Coronary artery (tissue), 2 donors: ENCODE results near the gene LIX1.

Source experiments
- DNase-seq: peaks from one replicate; pipeline ENCODE4 v3.0.0-alpha.2; 2017; ENCODE audit warnings: low spot score
- H3K27ac ChIP-seq, 2 donors: fragments of 200-600 bp; sonication (generic); one replicate each; pipeline ENCODE4 v1.5.1; 2016 to 2019
- H3K4me3 ChIP-seq: fragments of 200-600 bp; sonication (generic); 2 replicates; pipeline ENCODE4 v1.5.1; 2016; ENCODE audit warnings: mild to moderate bottlenecking, moderate library complexity
- TF ChIP-seq, protein P1 (sequence below): fragments of 200-600 bp; sonication (generic); IDR thresholded peaks from one replicate; pipeline ENCODE4 v1.5.1; 2019; ENCODE audit warnings: antibody characterized with exemption

Gene LIX1

DNA sequence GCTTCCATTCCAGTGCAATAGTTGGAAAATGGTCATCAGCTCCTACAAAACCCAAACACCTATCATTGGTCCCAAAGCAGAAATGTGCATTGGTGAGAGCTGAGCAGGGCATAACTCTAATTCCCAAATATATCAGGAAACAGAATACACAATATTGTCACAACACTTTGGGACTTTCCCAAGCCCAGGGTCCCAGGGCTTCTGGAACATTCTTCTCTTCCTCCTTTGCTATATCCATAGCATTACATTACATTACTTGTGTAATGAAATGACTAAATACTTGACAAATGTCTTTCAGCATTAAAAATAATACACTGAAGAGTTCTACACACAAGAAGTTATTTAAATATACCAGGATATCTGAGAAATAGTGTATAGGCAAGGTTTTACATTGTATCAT, 45.6 kb downstream of the LIX1 start:
- no peak for DNase-seq

DNA sequence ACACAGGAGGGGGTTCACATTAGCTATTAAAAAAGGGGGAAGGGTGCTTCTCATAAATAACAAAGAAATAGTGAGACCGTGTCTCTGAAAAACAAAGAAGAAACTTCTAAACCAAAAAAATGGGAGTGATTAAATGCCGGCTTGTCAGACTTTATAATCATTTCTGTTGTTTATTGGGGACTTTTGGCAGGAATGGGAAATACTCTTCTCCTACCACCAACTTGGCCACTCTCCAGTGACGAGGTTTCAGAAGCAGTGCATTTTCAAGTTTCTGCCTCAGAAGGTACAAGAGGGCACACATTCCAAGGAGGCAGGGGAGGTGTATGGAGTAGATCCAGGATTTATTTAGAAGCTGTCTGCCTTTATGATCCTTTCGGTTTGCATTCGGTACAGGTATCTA, 46.2 kb downstream of the LIX1 start:
- H3K4me3 ChIP-seq, result no peak overlapping the region
- TF ChIP-seq, protein P1, sequence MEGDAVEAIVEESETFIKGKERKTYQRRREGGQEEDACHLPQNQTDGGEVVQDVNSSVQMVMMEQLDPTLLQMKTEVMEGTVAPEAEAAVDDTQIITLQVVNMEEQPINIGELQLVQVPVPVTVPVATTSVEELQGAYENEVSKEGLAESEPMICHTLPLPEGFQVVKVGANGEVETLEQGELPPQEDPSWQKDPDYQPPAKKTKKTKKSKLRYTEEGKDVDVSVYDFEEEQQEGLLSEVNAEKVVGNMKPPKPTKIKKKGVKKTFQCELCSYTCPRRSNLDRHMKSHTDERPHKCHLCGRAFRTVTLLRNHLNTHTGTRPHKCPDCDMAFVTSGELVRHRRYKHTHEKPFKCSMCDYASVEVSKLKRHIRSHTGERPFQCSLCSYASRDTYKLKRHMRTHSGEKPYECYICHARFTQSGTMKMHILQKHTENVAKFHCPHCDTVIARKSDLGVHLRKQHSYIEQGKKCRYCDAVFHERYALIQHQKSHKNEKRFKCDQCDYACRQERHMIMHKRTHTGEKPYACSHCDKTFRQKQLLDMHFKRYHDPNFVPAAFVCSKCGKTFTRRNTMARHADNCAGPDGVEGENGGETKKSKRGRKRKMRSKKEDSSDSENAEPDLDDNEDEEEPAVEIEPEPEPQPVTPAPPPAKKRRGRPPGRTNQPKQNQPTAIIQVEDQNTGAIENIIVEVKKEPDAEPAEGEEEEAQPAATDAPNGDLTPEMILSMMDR, result no peak
- no peak overlapping the region for H3K27ac ChIP-seq
- no peak for DNase-seq

More for the DNA sequence above, 45.6 kb downstream of the LIX1 start:
- Histone ChIP-seq H3K27ac (no peak overlapping the region), H3K4me3 (no peak overlapping the region)
- TF ChIP-seq, protein P1, result no peak

DNA sequence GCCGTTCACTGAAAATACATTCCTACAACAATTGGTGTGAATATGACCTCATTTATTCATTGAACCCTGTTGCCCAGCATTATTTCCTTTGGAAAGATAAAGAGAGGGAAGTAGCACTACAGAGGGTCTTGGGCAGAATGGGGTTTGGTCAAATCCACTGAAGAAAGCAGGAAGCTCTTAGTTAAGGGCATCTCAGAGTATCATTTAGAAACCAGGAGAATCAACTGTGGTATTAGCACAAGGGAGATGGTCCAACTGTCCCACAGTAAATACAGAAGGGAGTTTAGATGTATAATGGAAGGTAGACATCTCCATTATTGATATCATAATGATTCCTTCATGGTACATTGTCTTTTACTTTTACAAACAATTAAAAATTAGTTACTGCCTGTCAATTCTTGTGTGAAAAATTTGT, 47.1 kb downstream of the LIX1 start:
- DNase-seq, result no peak
- TF ChIP-seq, protein P1, result no peak
- Histone ChIP-seq H3K4me3 (no peak overlapping the region), H3K27ac (no peak overlapping the region)

DNA sequence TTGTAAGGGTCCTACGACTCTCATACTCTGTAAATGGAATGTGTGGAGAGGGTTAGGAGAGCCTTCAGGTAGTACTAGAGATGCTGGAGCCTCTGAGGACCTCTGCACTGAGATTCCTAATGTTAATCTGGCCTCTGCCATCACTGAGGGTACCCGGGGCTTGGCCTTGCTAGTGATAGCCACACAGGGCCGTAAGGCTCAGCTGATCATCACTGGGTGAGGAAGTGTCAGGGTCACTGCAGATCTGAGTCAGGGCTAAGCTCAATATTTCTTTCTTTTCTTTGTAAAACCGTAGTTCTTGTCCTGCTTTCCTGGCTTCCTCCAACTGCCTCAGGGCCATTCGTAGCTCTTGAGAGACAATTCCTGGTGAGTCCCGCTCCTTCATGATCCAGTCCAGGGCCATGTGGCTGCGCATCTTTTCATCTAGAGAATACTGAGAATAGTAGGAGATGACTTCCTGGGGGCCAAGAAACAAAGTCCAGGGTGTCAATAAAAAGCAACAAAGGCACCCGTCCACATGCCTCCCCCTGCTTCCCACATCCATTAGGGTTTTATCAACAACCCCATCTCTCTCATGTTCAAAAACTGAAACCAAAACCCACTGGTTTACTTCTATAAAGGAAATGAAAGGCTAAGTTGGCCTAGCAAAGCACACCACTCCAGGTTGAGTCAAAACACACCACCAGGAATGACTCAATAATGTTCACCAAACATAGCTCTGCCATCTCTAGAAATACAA, 47.7 kb downstream of the LIX1 start:
- TF ChIP-seq, protein P1, result no peak
- DNase-seq, result no peak
- no peak overlapping the region for H3K4me3 ChIP-seq

DNA sequence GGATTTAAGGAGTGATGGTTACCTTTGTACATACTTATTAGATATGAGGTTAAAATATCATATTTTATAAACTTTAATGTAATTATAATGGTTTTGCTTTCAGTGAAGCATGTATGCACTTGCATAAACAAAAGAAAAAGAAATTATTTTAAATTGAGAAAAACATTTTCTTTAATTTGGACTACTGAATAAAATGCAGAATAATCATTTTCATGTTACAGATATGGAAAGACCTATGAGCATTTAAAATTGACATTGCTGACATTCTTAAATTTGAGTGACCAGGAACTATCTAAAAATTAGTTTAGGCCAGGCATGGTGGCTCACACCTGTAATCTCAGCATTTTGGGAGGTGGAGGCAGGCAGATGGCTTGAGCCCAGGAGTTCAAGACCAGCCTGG, 49.2 kb downstream of the LIX1 start:
- DNase-seq, result no peak
- TF ChIP-seq, protein P1, result no peak
- Histone ChIP-seq H3K4me3 (no peak overlapping the region), H3K27ac (no peak overlapping the region)

More for the DNA sequence above, 47.7 kb downstream of the LIX1 start:
- no peak overlapping the region for H3K27ac ChIP-seq

DNA sequence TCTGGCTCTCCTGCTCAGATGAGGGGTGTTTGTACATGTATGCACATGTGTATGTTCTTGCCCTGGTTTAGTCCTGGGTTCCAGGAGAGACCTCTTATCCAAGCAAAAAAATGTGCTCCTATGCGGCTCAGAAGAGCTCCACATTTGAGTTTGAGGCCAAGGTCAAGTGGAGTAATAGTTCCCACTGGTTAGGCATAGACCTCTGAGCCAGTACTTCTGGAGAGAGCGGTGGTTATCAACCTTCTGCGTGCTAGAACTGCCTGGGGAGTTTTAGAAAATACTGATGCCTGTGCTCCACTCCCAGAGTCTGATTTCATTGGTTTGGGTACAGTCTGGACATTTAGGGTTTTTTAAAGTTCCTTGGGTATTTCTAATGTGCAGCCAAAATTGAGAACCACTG, 51.5 kb downstream of the LIX1 start:
- DNase-seq, result no peak
- TF ChIP-seq, protein P1, result no peak
- no peak overlapping the region for H3K4me3 ChIP-seq
- H3K27ac ChIP-seq, result no peak overlapping the region

DNA sequence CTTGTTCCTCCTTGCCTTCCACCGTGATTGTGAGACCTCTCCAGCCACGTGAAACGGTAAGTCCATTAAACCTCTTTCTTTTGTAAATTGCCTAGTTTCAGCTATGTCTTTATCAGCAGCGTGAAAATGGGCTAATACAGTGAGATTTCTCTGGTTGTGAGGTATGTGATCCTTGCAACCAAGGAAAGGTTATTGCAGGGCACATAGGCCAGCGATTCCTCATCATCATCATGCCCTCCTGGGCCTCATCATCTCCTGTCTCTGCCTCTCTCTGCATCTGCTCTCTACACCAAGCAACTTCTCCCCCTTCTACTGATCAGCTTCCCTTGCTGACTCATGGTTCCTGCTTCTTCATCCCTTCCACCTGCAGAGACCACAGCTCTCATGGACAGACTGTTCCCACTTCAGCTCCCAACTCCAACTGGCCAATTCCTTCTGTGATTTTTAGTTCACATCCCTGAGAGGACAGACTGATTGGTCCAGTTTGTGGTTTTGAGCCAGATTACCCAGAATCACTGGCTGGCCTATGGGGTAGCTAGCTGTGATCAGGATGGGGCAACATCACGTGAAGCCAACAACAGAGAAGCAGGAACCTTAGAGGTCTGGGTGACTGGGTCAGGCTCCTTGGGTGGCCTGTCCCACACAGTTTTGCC, 53.1 kb downstream of the LIX1 start:
- DNase-seq, result no peak
- H3K4me3 ChIP-seq, result no peak overlapping the region
- TF ChIP-seq, protein P1, result no peak
- no peak overlapping the region for H3K27ac ChIP-seq
